ENCODE measurements around the gene ZNHIT2. TPM values are rescaled to one million over a fixed set of nuclear protein-coding genes. Genes with fewer than 3 reads are reported as not detected.
A peak's percentile ranks its signal among the peaks of the same experiment; 100 is the strongest.

ZNHIT2 gene
- total and polyA plus RNA-seq, 2 of the 13 experiments (the other 11 are each of a cell fraction or from before 2014, with no cell fraction given), result 1.1 to 6.5 TPM

GRCh38 chr11:65083834-65084597 is 33.5 kb downstream of the ZNHIT2 start, which contains the start of the genes CDCA5 and ZFPL1 (continued):
- peak; percentile 25; the same call in 1 of the 2 replicates for TF ChIP-seq TFE3 (CRISPR knock-in tag; IDR thresholded peaks at IDR 0.05)
- TF ChIP-seq TOPORS (CRISPR knock-in tag; IDR thresholded peaks at IDR 0.05), result peak; percentile 76
- TF ChIP-seq ZHX1 (CRISPR knock-in tag; IDR thresholded peaks at IDR 0.05; ENCODE audit: low read depth), result peak; percentile 90
- no peak for TF ChIP-seq ZNF496 (CRISPR knock-in tag; IDR thresholded peaks at IDR 0.05; ENCODE audit: insufficient replicate concordance)
- no peak for TF ChIP-seq ZNF597 (CRISPR knock-in tag; IDR thresholded peaks at IDR 0.05)
- TF ChIP-seq SKI (IDR thresholded peaks at IDR 0.05; ENCODE audit: partially characterized antibody), result no peak
- TF ChIP-seq ATF4 (CRISPR knock-in tag; IDR thresholded peaks at IDR 0.05), result peak in 1 of 2 experiments; percentile 80; a peak in 2 of 4 replicates
- peak; percentile 65; the same call in 1 of the 2 replicates for TF ChIP-seq MYPOP (CRISPR knock-in tag; IDR thresholded peaks at IDR 0.05)
- TF ChIP-seq MNT (IDR thresholded peaks at IDR 0.05), result peak; percentile 65
- no peak for TF ChIP-seq ZNF557 (CRISPR knock-in tag; IDR thresholded peaks at IDR 0.05)
- no peak for TF ChIP-seq ZNF33A (CRISPR knock-in tag; IDR thresholded peaks at IDR 0.05; ENCODE audit: borderline replicate concordance)
- TF ChIP-seq TFAP4 (IDR thresholded peaks at IDR 0.05; ENCODE audit: borderline replicate concordance, low read depth), result no peak
- no peak; the same call in 1 of the 2 replicates for TF ChIP-seq ZNF484 (CRISPR knock-in tag; IDR thresholded peaks at IDR 0.05; ENCODE audit: borderline replicate concordance, low read depth)
- TF ChIP-seq MED13 (CRISPR knock-in tag; IDR thresholded peaks at IDR 0.05), result peak; percentile 32; the same call in 1 of the 2 replicates
- TF ChIP-seq ZNF12 (CRISPR knock-in tag; IDR thresholded peaks at IDR 0.05), result no peak
